Activated CD8-positive, alpha-beta memory T cell treated with anti-CD3 and anti-CD28 coated beads, Interleukin-2, amount 50 U/mL, for 24 hours (primary cell): ENCODE measurements around the gene FGD5.
"Not testable (repeated sequence)": the region's sequence is repeated elsewhere in the genome, so short reads cannot be mapped to it uniquely, and the experiment has no call there.

Experiments
- DNase-seq: peaks from one replicate; pipeline ENCODE4 v3.0.0-alpha.2; 2020; ENCODE audit errors: extremely low read depth

Gene FGD5

GRCh38 chr3:14902719-14903118, 84.0 kb downstream of the FGD5 start:
- DNase-seq, result no peak

GRCh38 chr3:14903501-14903900, 84.7 kb downstream of the FGD5 start:
- not testable (repeated sequence) for DNase-seq

DNA sequence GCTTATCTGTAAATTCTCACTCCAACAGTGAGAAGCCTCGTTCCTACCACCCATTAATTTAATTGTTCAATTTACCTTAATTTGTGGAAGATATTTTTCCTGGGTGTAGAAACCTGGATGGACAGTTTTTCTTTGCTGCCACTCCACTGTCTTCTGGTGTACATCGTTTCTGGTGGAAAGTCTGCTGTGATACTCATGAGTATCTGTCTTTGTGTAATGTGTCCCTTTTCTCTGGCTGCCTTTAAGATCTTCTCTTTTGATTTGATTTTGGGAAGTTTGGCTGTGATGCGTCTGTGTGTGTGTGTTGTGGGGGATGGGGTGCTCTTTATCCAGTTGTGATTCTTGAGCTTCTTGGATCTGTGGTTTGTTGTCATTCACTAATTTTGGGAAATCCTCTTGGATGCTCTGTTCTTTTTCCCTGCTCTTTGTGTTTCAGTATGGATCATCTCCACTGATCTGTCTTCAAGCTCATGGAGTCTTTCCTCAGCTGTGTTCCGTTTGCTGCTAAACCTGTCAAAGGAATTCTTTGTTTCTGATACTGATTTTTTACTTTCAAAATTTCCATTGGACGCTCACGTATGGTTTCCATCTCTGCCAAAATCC, 86.4 kb downstream of the FGD5 start:
- no peak for DNase-seq

- DNase-seq, result no peak
Measured at GRCh38 chr3:14906355-14906971, 87.7 kb downstream of the FGD5 start.

- no peak for DNase-seq
Measured at GRCh38 chr3:14907043-14907966, 88.5 kb downstream of the FGD5 start.

DNA sequence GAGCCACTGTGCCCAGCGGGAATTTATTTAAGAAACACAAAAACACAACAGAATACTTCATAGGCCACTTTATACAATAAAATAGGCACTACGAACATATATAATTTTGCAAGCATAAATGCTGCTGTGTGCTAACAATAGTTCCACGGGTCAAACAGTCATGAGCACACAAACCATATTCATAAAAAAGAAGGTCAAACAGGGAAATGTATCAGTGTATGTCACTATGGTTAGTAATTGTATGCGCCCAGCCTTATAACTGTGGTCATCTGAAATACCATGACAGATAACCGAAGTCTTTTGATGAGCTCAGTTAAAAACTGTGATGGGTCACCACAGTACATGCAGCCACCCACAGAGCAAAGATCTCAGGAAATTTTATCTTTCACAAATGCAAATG, 90.5 kb downstream of the FGD5 start:
- DNase-seq, result no peak

DNA sequence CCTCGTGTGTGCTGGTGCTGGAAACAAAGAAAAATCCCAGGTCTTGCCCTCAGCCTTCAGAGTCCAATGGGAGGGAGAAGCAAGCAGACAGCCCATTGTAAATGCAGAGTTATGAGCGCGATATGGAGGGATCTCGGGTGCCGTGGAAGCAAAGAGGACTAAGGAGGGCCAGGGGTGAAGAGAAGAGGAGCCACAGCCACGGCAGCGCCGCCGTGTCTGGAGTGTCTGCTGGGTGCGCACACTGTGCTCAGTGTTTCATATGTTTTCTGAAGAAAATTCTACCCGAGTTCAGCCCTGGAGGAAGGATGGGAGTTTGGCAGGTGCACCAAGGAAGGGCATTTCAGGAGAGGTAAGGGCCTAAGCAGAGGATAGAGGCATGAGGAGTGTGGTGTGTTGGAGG, 92.9 kb downstream of the FGD5 start:
- DNase-seq, result no peak

- no peak for DNase-seq
Measured at GRCh38 chr3:14913071-14913925, 94.5 kb downstream of the FGD5 start.

DNA sequence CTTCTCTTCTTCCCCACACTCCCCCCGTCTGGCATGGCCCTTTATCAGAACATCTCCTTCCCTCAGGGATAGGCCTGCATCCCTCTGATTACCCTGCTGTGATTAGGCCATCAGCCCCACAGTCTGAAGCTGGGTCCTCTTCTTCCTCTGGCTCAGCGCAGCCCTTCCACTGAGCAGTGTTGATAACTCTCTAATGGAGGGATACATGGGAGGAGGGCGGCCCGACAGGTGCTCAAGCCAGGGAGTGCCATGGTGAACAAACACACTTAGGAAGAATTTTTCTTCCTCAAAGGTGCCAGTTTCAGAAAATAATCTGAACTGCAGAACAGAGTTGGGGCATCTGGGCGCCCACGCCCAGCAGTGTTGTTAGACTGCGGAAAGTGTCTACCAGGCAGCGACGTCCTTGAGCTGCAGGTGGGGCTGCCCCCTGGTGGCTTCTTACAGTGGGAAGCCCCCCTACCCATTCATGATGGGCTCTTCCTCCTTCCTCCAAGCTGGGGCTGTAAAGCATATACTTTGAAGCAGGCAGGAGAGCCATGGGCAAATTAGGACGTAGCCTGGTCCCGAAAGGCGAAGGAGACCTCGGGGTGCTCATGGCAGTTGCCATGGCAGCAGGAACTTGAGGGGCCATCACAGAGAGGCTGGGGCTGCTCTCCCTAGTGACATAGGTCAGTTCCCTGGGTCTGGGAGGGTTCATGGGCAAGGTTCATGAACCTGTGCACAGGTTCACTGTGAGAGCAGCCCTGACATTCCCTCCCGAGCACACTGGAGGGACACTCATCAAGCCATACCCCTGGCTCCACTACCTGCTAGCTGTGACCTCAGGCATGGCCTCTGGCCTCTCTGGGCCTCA, 95.4 kb downstream of the FGD5 start:
- no peak for DNase-seq

GRCh38 chr3:14914779-14915117, 96.0 kb downstream of the FGD5 start:
- DNase-seq, result no peak

GRCh38 chr3:14915636-14916222, 97.0 kb downstream of the FGD5 start:
- DNase-seq, result no peak

- no peak for DNase-seq
Measured at GRCh38 chr3:14918356-14918860, 99.6 kb downstream of the FGD5 start.

GRCh38 chr3:14920536-14920935, 101.8 kb downstream of the FGD5 start:
- no peak for DNase-seq

DNA sequence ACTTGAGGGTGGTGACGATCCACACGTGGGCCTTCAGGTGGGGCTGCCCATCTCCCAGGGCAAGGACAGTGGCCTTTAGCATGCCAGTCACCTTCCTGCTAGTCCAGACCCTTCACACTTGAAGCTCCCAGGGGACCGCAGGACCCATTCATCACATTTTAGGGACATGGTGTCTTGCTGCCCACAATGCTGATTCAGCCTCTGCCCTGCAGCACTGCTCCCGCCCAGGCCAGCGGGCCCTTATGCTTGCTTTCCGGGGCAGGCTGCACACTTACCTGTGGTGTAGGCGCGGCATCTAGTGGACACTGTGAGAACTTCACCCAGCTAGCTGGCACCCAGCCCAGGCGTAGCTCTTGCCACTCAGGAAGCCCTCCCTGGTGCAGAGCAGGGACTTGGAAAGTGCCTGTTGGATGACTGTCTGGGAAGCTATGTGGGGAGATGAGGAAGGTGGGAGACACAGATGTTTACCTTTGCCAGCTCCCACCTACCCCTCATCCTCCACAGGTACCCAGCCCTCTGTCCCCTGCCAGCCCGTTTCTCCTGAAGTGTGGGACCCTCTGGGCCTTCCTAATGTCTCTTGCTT, 102.4 kb downstream of the FGD5 start:
- DNase-seq, result peak; percentile 48

GRCh38 chr3:14921811-14922705, 103.3 kb downstream of the FGD5 start:
- no peak for DNase-seq

DNA sequence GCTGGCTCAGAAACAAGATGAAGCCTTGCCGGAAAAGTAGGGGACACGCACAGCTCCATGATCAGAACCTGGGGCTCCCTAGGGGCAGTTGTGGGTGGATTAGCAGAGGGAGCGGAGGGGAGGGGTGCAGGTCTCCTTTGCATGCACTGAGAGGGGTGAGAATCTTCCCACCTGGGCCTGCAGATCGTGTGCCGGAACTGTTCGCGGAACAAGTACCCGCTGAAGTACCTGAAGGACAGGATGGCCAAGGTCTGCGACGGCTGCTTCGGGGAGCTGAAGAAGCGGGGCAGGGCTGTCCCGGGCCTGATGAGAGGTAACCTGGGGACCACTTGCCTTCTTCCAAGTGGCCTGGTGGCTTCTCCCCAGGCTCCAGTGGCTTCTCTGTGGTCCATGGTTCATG, 104.1 kb downstream of the FGD5 start:
- DNase-seq, result no peak

DNA sequence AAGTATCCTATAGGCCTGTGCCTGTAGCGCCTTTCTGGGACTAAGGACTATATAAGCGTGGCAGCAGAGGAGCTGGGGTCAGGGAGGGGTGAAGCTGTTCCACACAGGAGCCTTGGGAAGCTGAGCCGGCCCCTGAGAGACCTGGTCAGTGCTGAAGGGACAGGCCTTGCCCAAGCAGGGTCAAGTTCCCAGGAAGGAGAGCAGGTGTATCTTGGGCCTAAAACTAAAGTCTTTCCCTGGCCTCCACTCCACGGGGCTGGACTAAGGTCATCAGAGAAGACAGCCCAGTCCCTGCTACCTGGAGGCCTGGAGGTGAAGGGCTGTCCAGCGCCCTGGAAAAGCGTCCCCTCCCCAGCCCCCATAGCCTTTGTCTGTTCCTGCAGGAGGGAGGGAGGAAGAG, 104.7 kb downstream of the FGD5 start:
- no peak for DNase-seq

DNA sequence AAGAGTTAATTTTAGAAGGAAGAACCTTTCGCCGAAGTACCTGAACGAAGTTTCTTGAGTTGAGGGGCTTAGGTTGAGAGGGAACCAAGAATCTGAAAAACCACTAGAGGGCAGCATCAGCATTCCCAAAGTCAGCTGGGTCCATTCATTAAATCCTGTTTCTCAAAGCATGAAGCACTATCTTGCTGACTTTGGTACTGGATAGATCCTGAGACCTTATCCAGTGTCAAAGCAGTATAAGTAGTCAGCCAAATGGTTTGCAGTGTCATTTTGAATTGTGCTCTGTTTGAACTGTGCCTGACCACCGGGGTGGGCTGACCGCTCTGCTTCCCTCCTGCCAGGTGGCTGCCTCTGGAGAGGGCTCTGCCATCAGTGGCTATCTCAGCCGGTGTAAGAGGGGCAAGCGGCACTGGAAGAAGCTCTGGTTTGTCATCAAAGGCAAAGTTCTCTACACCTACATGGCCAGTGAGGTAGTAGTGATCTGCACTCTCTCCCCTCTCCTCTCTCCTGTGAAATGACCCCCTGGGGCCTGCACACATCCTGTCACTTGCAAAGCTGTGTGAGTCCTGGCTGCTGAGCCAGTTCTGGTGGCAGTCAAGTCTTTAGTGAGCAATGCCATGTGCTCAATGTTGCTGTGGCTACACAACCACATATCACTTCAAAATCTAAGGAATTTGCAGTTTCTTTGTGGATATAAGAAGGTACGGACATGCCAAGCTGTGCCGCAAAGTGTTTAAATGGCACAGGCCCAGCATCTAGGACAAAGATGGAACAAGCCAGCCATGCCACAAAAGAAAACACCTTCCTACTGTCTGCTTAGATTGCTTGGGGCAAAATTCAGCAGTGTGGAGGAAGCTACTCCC, 107.2 kb downstream of the FGD5 start:
- DNase-seq, result no peak
